HG02623 (cell line): ENCODE data around the gene CYP46A1.

Experiments used
- ATAC-seq: cut with Tn5 transposase; IDR thresholded peaks from one replicate; pipeline ENCODE4 v1.9.1; 2021; ENCODE audit warnings: moderate library complexity; ENCODE audit not compliant: unreplicated experiment

Gene CYP46A1

DNA sequence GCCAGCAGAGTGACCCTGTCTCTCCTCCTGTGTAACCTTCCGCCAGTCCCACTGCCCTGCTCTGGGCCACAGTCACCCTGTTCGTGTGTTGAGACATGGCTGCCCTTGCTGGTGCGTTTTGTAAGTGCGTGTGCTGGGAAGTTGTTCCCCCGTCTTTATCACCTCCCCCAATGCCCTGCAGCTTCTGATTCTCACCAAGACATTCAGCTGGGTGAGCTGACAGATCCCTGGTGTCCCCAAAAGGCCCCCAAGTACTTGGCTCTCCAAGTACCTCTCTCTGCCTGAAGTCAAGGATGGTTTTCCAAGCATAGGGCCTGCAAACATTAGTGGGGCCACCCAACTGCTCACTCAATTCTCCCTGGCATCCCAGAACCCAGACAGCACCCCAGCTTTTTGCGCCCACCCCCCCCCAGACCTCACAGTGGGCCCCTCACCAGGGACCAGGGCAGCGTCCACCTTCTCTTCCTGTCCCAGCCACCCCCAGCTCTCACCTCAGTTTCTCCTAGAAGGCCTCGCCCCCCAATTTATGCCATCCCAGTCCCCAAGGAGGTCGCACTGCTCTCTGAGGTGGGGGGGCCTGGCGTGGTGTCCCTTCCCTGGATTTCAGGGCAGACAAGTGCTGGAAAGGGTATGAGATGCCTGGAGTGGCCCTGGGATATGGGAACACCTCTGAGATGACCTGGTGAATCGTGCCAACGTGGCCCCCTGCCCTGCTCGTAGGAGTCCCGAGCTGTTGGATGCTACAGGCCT lies 57.3 kb downstream of the CYP46A1 start:
- no peak for ATAC-seq

DNA sequence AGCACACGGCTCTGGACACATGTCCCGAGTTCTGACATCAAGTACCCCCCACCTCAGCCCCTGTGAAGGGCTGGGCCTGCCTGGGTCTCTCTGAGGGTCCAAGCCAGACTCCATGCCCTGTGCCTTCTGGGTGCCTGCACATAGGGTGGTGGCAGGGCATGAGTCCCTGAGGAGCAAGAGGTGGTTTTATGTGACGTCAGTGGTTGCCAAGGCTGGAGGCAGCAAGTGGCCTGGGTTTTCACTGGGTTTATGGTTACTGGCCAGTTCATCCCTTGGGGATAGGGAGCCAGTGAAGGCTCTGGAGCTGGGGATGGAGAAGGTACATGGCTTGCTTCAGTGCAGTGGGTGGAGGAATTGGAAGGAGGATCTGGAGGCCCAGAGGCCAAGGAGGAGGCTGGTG lies 58.0 kb downstream of the CYP46A1 start:
- ATAC-seq, result no peak

DNA sequence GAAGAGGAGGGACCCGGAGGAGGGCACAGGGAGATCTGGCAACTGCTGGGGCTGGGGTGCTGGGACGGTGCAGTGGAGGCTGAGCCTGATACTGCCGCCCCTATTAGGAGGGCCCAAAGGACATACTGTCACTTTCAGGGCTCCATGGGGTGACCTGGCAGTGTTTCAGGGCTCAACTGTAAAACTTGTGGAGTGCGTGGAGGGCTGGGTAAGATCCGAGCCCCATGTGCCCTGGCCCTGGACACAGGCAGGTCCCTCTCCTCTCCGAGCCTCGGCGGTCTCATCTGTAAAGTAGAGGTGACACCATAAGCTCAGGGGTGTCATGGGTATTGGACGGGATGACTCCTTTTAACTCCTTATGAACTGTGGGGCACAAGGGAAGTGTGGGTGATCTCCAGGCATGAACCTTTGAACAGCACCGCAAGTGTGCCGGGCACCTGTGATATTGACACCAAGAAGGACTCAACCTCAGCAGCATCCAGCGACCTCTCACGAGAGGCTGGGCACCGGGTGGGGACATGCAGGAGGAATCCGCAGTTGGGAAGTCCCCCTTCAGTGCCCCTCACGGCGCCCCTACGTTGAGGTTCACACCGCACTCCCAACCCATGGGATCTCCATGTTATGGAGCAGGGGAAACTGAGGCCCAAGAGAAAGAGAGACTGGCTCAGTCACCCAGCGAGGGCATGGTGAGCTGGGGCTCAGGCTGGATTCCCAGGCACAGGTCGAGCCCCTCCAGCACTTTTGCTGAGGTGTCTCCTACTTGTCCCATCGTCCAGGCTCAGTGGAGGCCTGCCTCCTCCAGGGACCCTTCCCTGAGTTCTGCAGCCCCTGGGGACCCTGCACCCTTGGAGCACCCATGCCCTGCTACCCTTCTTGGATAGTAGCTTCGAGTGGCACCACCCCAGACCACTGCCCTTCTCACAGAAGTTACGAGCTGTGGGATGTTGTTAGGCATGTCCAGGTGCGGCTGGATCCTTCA lies 58.7 kb downstream of the CYP46A1 start:
- no peak for ATAC-seq

DNA sequence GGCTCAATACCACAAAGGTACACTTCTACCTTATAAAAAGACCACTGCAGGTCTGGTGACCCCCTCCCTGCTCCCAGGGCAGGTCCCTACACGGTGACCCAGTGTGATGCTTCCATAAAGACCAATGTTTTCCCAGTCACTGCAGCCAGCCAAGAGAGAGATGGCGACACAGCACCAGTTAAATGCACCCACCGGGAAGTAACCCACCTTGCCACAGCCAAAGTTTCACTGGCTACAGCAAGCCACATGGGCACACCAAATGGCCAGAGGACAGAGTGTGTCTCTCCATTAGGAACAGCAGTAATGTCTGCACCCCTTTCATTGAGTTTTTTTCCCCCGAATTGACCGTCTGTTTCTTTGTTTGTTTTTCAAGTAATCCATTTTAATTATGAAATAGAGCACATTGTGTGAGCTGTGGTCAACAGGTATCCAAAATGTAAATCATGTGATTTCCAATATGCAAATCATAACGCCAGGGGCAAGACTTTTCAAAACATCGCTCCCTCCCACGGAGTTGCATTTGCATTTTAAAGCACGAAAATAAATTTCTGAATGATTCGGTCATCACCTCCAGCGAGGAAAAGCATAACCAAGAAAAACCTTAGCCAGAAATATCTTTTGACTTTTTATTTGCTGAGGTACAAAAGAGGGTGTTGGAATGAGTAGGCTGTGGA lies 60.2 kb downstream of the CYP46A1 start:
- ATAC-seq, result no peak

DNA sequence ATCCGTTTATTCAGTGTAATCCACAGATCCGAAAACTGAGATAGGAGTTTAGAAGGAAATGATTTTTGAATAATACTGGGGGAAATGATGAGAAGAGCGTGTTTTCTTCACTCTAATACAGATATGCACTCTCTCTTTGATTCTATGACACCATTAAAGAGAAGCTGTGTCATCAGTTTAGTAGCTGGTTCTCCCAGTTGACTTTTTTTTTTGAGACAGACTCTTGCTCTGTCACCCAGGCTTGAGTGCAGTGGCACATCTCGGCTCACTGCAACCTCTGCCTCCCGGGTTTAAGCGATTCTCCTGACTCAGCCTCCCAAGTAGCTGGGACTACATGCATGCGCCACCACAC lies 60.8 kb downstream of the CYP46A1 start:
- ATAC-seq, result no peak

DNA sequence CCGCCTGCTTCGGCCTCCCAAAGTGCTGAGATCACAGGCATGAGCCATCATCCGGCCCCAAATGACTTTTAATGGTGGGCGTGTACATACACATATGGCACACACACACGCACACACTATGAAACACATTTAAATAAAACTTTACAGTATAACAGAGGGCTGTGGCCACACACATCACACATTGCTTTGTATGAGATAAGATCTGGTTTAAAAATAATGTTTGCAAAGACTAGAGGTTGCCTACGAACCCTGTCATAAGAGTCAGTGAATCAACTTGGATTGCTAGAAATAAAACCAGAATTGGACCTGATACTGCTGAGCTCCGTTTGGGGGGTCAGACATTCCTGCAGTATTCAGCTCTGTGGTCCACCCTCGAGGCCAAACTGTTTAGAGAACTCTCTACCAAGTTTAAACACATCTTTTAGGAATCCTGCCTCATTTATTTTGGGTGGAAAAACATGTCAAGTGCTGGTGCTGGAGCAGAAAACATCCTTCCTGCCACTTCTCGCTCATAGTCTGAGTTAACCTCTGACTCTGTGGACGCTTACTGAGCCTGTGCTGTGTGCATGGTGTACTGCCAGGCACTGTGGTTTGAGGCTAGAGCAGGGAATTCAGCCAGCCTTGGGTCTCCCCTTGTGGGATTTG lies 61.3 kb downstream of the CYP46A1 start:
- no peak for ATAC-seq

DNA sequence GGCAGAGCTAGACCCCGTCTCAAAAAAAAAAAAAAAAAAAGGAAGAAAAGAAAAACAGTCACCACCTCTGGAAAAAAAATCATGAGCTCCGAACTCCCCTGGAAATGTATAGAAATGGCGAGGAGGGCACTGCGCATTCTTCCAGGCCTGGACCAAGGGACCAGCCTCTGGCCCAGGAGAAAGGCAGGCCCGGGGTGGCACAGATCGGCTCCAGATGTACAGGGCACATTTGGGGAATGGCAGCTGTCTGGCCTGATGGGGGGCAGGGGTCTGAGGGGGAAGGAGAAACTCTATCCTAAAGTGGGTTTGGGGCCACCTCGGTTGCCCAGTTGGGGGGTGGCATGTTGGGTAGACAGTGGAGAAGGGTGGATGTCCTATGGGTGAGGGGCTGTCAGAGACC lies 63.1 kb downstream of the CYP46A1 start:
- no peak for ATAC-seq

DNA sequence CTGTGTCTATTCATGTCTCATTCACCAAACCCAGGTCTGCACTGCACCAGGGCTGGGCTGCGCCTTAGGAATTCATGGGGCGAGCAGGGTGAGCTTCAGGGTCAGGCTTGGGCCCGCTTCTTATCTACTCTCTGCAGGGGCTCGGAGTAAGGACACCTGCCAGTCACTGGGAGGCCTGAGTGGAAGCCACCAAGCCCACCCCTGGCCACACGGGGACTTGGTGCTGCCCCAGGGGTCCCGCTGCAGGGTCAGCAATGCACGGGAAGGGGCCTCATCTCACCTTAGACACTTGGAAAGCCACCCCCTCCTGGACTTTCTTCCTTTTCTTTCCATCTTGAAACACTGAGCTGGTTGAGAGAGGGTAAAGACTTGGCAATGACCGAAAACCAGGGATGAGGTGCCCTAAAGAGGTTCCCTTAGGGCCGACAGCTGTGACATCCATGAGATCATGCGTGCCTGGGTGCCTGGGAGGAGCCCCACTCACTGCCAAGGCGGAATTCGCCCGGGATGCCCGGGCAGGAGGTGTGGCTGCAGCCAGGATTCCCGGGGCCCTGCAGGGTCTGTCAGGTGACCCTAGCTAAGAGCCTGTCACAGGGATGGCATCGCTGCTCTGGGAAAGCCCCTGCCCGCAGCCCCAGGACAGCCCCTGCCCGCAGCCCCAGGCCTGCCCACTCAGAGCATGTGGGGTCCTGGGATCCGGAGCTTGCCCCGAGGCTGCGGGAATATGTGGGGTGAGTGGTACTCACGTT lies 63.7 kb downstream of the CYP46A1 start:
- no peak for ATAC-seq

DNA sequence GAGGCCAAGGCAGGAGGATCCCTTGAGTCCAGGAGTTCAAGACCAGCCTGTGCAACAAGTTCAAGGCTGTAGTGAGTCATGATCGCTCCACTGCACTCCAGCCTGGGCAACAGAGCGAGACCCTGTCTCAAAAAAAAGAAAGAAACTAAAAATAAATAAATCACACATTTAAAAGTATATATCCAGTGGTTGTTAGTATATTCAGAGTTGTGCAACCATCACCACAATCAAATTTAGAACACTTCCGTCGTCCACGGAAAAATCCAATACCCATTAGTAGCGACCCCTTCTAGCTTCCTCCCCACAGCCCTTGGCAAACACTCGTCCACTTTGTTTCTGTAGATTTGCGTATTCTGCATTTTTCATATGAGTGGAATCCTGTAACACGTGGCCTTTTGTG lies 64.4 kb downstream of the CYP46A1 start:
- ATAC-seq, result no peak

DNA sequence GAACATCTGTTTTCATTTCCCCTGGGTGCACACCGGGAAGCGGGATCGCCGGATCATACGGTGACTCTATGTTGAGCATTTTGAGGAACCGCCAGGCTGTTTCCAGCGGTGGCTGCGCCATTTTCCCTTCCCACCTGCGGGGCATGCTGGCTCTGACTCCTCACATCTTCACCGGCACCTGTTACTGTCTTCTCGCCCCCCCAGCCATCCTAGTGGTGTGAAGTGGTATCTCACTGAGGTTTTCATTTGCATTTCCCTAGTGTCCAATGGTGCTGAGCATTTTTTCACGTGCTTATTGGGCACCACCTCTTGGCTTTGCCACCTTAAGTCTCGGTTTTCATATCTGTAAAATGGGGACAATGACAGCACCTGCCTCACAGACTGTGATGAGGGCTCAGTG lies 65.0 kb downstream of the CYP46A1 start:
- no peak for ATAC-seq

DNA sequence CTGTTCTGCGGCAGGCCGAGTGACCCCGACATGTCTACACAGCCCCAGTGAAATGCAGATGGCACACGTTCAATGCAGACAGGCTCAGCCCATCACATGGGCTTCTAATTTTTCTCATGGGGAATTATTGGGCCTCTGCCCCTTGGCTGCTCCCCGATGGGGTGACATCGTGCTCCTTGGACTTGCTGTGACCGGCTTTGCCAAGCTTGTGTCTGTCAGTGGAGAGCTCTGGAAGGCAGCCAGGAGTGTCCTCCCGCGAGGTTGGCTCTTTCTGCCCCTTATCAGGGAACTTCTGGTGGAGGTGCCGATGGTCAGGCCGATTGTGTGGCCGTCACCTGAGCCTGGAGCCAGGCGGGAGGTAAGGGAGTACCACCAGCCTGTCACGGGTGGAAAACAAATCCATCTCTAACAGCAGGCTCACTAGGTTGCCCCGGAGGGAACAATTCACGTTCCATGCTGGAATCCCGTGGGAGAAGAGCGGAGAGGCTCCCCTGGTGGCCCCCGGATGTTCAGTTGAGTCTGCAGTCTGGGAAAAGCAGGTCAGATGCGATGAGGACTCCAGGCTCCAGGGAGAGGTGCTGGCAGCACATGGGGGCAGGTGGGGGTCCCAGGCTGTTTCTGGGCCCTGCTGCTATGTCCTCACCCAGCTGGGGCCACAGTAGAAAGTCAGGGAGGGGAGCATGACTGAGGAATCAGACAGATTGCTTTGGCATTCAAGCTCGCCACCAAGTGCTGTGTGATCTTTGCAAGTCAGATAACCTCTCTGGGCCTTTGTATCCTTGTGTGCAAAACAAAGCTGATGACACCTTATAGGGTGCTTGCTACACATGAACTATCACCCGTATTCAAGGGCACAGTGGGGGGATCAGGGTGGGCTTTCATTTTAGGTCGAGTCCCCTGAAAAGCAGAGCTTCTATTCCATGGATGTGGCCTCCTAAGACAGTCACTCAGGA lies 65.9 kb downstream of the CYP46A1 start:
- no peak for ATAC-seq

DNA sequence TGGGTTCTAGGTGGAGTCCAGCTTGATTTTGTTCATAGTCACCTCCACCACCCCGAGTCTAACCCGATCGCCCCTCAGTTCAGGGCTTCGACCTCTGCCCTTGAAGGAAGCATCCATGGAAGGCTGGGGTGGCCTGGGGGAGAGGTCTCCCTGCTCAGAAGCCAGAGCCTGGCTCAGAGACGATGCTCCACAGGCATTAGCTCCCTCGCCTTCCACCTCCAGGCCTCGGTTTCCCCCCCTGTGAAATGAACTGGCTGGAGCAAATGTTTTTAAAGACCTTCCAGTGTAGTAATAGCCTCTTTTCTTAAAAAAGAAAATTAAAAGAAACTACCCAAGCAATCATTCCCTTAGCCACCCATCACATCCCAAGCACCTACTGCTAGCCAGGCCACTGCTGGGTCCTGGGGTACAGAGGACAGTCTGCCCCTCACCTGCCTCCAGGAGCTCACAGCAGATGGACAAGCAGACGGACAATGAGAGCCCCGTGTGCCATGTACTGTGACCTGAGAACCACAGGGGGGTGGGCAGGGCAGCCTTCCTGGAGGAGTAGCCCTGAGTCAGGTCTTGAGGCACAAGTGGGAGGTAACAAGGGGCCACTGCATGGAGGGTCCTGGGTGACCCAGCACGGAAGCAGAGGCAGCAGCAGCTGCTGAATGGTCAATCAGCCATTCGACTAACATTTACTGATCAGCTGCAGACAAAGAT lies 66.8 kb downstream of the CYP46A1 start:
- no peak for ATAC-seq

DNA sequence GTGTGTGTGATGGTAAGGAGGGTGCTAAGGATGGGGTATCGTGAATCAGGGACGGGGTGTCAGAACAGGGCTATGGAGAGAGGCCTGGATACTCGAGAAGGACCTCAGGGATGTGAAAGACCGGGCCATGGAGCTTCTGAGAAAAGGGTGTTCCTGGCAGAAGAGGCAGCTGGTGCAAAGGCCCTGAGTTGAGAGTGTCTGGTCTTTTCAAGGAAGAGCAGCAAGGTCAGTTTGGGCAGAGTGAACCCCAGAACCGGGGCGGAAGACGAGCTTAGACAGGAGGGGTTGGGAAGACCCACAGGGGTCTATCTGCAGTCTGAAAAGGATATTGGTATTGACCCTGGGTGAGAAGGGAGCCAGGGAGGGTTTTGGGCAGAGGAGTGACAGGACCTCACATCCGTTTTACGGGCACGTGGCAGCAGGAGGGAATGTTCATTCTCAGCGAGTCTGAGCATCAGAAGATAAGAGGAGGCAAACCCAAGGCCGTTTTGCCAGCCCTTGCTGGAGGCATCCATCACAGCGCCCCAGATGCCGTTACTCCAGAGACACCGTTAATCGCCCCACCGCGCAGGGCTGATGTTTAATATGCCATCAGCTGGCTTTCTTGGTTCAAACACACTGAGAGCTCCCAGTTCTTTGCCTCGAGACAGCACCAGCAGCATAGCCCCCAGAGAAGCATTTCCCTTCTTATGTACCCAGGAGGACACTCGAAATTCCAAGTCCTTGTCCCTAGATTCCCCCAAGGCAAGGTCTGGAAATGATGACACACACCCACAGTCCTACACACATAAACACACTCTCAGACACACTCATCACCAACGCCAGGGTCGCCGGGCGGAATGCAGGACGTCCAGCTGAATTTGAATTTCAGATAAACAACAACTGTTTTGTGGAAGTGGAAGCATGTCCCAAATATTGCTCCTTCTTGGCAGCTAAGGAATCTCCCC lies 67.7 kb downstream of the CYP46A1 start:
- no peak for ATAC-seq

DNA sequence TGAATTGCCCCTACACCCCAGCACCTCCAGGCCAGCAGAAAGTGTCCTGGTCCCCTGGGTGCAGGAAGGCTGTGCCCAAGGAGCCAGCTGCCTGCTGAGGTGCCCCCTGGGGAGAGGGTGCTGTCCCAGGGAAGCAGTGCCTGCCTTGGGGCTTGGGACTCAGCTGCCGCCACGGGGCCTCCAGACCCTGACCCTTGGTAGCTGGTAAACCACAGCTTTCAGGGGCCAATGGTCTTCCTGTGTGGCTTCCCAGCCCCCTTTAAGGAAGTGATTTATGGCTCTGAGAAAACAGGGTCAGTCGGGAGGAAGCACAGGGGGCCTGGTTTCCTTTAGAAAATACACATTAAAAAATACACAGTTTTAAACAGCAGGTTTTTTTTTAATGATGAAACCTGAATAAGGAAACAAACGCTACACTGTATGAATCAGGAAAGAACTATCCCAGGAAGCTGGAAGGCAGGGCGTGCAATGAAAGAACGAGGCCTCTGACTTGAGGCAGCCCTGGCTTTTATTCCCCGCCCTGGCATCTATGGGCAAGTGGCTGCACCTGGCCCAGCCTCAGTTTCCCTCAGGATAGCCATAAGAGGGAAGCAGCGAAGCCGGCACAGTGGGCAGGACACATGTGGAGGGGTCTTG lies 68.5 kb downstream of the CYP46A1 start:
- no peak for ATAC-seq

DNA sequence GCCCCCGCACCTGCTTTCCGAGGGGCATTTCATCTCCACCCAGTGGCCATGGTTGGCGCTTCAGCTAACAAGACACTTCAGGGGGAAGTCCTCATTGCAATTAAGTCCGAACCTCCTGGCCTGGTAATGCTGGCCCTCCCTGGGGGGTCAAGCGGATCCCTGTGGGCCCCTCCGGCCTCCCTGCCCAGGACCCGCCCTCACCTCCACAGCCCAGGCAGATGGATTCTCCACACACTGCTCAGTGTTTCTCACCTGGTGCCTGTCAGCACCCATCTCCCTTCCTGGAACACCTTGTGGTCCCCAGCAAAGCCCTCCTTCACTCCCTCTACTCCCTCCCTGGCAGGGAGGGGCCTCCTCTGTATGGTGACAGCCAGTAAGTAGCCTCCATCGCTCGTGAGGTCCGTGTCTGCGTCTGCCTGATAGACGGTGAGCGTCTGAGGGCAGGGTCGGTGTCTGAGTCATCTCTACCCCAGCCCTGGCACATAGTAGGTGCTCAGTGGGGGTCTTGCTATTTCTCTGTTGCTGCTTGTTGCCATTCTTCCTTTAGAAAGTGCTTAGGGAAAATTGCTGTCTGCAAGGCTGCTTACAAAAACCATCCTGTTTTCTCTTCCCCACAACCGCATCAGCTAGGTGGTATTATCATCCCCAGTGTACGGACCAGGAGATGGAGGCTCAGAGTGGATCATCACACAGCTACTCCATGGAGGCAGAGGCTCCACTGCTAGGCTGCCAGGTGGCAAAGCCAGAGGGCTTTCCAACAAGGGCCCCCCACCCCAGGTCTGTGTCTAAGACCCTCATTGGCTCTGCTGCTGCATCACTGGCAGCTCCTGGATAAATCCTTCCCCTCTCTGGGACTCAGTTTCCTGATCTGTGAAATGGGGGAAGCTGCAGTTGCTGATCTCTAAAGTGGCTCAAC lies 69.4 kb downstream of the CYP46A1 start:
- ATAC-seq, result no peak
